K562 (cell line): ENCODE data around the gene IGLON5. TPM values are rescaled to one million over a fixed set of nuclear protein-coding genes. Genes with fewer than 3 reads are reported as not detected.
A peak's percentile ranks its signal among the peaks of the same experiment; 100 is the strongest.

Experiments
- ATAC-seq: fragments of 200-7000 bp; cut with Tn5 transposase; 3 replicates; pipeline ENCODE4 v1.9.1; 2020; ENCODE audit warnings: moderate library complexity
- BruUV-seq: library from RNA; stranded (reverse); fragments of 400-500 nt; replicated peaks from 2 replicates; lab custom pipeline; 2021; lab: Mats Ljungman, UMichigan
- CTCF ChIA-PET: fragments of 300-600 bp; formaldehyde crosslinking; extraction: SDS; loops from one replicate; lab custom pipeline; 2021; ENCODE audit warnings: low intra/inter-chr PET ratio; lab: Yijun Ruan, JAX
- POLR2A ChIA-PET: fragments of 300-600, 350-650 bp; sonication (Branson Sonifier 250); formaldehyde crosslinking; extraction: SDS; loops from one replicate; lab custom pipeline; 2021; ENCODE audit warnings: antibody characterized with exemption, inconsistent platforms; lab: Yijun Ruan, JAX
- DNase-seq, 4 experiments: peaks; one replicate each; pipeline versions ENCODE4 v3.0.0 to v3.0.0-alpha.2; 2011 to 2018; ENCODE audit warnings: low spot score in 3 of 4, mixed read lengths in 3 of 4; ENCODE audit errors: extremely low read depth in 1 of 4
- FAIRE-seq: peaks from 2 replicates; lab custom pipeline; 2011; peaks lifted over from hg19 to GRCh38; lab: Jason Lieb, UNC
- H2AFZ ChIP-seq: 2 replicates; pipeline ENCODE4 v1.6.0; 2011; ENCODE audit warnings: low read depth, low read length, control low read depth, inconsistent platforms
- H3K27ac ChIP-seq: fragments of 200-600 bp; 3 replicates; pipeline ENCODE4 v1.8.0; 2011; ENCODE audit warnings: low read depth, mild to moderate bottlenecking, control low read depth, inconsistent platforms, low read length, moderate library complexity, mixed read lengths; ENCODE audit errors: extremely low read depth
- H3K27me3 ChIP-seq, 2 experiments: fragments of 300-600 bp in 1 of 2; 2 replicates in 1 of 2; 3 replicates in 1 of 2; pipeline versions ENCODE4 v1.6.0 to v1.8.0; 2011; ENCODE audit warnings: inconsistent platforms in 2 of 2, low read length in 2 of 2, mild to moderate bottlenecking in 1 of 2, mixed read lengths in 1 of 2, moderate library complexity in 1 of 2; ENCODE audit not compliant: control insufficient read depth in 2 of 2, insufficient read depth in 2 of 2
- H3K36me3 ChIP-seq: fragments of 300-600 bp; 3 replicates; pipeline ENCODE4 v1.8.0; 2011; ENCODE audit warnings: mild to moderate bottlenecking, low read length, inconsistent platforms; ENCODE audit not compliant: control insufficient read depth, insufficient read depth
- H3K4me1 ChIP-seq, 2 experiments: fragments of 200-600 bp in 1 of 2; replicated peaks in 1 of 2; 2 replicates in 1 of 2; 3 replicates in 1 of 2; pipeline versions ENCODE4 v1.5.1 to v1.8.0; 2011; ENCODE audit warnings: inconsistent platforms in 2 of 2, low read length in 2 of 2, mild to moderate bottlenecking in 1 of 2, mixed read lengths in 1 of 2, moderate library complexity in 1 of 2; ENCODE audit not compliant: control insufficient read depth in 2 of 2, insufficient read depth in 2 of 2
- H3K4me2 ChIP-seq: 2 replicates; pipeline ENCODE4 v1.6.1; 2011; ENCODE audit warnings: low read length, control low read depth, inconsistent platforms, mixed read lengths; ENCODE audit not compliant: insufficient read depth
- H3K4me3 ChIP-seq: fragments of 200-600 bp; sonication (generic), shearing (Covaris generic); 2 replicates; pipeline ENCODE4 v1.5.1; 2016; ENCODE audit warnings: control low read depth, inconsistent platforms
- H3K79me2 ChIP-seq: fragments of 200-600 bp; 3 replicates; pipeline ENCODE4 v1.8.0; 2011; ENCODE audit warnings: low read length, inconsistent platforms; ENCODE audit not compliant: control insufficient read depth, insufficient read depth
- H3K9ac ChIP-seq, 2 experiments: 2 replicates each; pipeline versions ENCODE4 v1.6.0 to v1.6.1; 2011; ENCODE audit warnings: low read depth in 2 of 2, low read length in 2 of 2, control low read depth in 1 of 2, inconsistent platforms in 1 of 2, mild to moderate bottlenecking in 1 of 2, mixed read lengths in 1 of 2; ENCODE audit not compliant: insufficient read depth in 1 of 2
- H3K9me1 ChIP-seq: one replicate; pipeline ENCODE4 v1.6.0; 2011; ENCODE audit warnings: inconsistent platforms, mild to moderate bottlenecking, low read length, moderate library complexity; ENCODE audit not compliant: control insufficient read depth, insufficient read depth
- H3K9me3 ChIP-seq: replicated peaks from 2 replicates; pipeline ENCODE4 v1.5.1; 2011; ENCODE audit warnings: low read depth, low read length, inconsistent platforms; ENCODE audit not compliant: control insufficient read depth, insufficient read depth
- H4K20me1 ChIP-seq: replicated peaks from 2 replicates; pipeline ENCODE4 v1.6.1; 2011; ENCODE audit warnings: low read length, inconsistent platforms, mixed read lengths; ENCODE audit not compliant: control insufficient read depth, insufficient read depth
- PHB ChIP-seq: fragments of 250-450 bp; sonication (Bioruptor Pico); IDR thresholded peaks from 2 replicates; pipeline ENCODE4 v1.5.0; 2021
- TRIM24 ChIP-seq, 2 experiments: fragments of 450-650 bp; IDR thresholded peaks; 2 replicates each; pipeline ENCODE4 v1.6.1; 2016
- WGBS: fragments of 100-300 bp; shearing (Covaris generic); methylation state at CpG from one replicate; pipeline ENCODE4 v1.1.6; 2016; ENCODE audit warnings: low coverage, mixed read lengths; ENCODE audit not compliant: insufficient coverage; ENCODE audit errors: missing lambda C conversion rate; 5-methylcytosine and 5-hydroxymethylcytosine counted together
- in situ Hi-C: fragments of 300-500 bp; cut with MboI; formaldehyde crosslinking; loops from 4 replicates; pipeline ENCODE4 v1.15.0; 2018; ENCODE audit warnings: inconsistent platforms, mixed read lengths
- intact Hi-C: fragments of 100-400 bp; cut with micrococcal nuclease; formaldehyde crosslinking; loops from 2 replicates; pipeline ENCODE4 v1.14.2; 2022
- polyA plus RNA-seq, 8 experiments: library from polyadenylated mRNA; depleted of rRNA in 4 of 8; stranded (reverse) in 5 of 8; unstranded in 3 of 8; fragments of >200 nt; fragmentation: Nextera tagmentation in 2 of 8; fragmentation: Illumina TruSeq in 1 of 8; extraction: Ambion mirVana in 2 of 8; extraction: Trizol in 1 of 8; gene quantifications; 2 replicates each; pipeline versions ENCODE4 v1.2.1 to v1.2.3, GENCODE V29; 2011 to 2014; ENCODE audit warnings: inconsistent platforms in 1 of 8, missing spikeins in 1 of 8
- total RNA-seq, 7 experiments: library from RNA; depleted of rRNA in 6 of 7; stranded (reverse); fragments of >200 nt in 6 of 7; fragmentation: Illumina TruSeq in 2 of 7; extraction: Trizol in 2 of 7; gene quantifications; 2 replicates each; pipeline versions ENCODE4 v1.2.1 to v1.2.3, GENCODE V29; 2011 to 2021; ENCODE audit warnings: low replicate concordance in 1 of 7
- TF ChIP-seq, protein P1 (sequence below): sonication (generic); formaldehyde crosslinking; IDR thresholded peaks from 2 replicates; pipeline ENCODE4 v1.8.1; 2023; ENCODE audit warnings: mild to moderate bottlenecking, missing genetic modification reagents
- TF ChIP-seq, protein P2 (sequence below): fragments of 250-450 bp; sonication (Bioruptor Pico); IDR thresholded peaks from 2 replicates; pipeline ENCODE4 v1.5.0; 2022; ENCODE audit warnings: mild to moderate bottlenecking
- TF ChIP-seq, protein P3 (sequence below): fragments of 450-650 bp; conservative IDR thresholded peaks from 2 replicates; pipeline ENCODE4 v1.6.1; 2016; ENCODE audit warnings: missing genetic modification characterization, low read depth, mild to moderate bottlenecking, control low read depth, missing compliant biosample characterization
- TF ChIP-seq, protein P4 (sequence below): fragments of 150-350 bp; IDR thresholded peaks from 2 replicates; pipeline ENCODE4 v1.6.1; 2014; ENCODE audit warnings: low read depth, mild to moderate bottlenecking, low read length, borderline replicate concordance
- TF ChIP-seq, protein P5 (sequence below), 2 experiments: fragments of 450-650 bp; IDR thresholded peaks; 2 replicates each; pipeline ENCODE4 v1.6.1; 2016

The IGLON5 gene
- total and polyA plus RNA-seq, 9 of the 15 experiments (the other 6 are each of a cell fraction or from before 2014, with no cell fraction given): 0.03 to 0.22 (median 0.14) TPM; not detected in 2

DNA sequence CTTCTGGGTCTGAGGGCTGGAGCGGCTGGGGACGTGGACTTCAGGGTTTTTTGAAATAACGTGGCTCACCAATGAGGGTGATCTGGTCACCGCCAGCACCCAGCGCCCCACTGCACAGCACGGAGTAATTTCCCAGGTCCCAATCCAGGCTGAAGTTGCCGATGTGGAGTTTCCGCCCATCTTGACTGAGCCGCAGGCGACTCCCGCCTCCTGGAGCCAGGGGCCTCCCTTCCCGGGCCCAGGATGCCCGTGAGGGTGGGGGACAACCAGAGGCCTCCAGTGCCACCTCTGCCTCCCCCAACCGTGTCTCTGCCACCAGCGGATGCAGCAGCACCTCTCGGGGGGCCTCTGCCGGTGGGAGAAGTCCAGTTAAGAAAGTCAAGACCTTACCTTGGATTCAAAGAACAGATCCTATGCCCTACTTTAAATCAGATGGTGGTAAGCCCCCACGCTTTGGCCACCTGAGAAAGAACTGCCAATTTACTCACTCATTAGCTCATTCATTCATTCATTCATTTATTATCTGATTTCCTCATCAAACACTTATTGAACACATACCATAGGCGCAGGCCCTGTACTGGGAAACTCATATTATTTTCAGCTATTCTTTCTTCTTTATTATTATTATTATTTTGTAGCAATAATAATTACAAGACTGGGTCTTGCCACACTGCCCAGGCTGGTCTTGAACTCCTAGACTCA lies 26.6 kb downstream of the IGLON5 start:
- no peak overlapping the region for H3K4me3 ChIP-seq
- no peaks in the 10 kb centered on the region for H4K20me1 ChIP-seq
- ChIA-PET CTCF (interaction anchor here (0.6 to 2.4 kb wide), 5 partner anchors 70 to 446 kb away, joined by 3 to 14 read pairs (median 4); no protein-coding TSS in a partner anchor), POLR2A (interaction anchor here (0.5 to 0.6 kb wide), 2 partner anchors 210 to 440 kb away, joined by 3 to 4 read pairs; no protein-coding TSS in a partner anchor)
- H3K9me1 ChIP-seq: no peaks in the 10 kb centered on the region
- FAIRE-seq (no peak), DNase-seq (no peak), ATAC-seq (no peak)
- intact Hi-C loops (loop anchor here (1.0 to 5.0 kb wide), 4 partner anchors 42 to 469 kb away; no protein-coding TSS in a partner anchor), in situ Hi-C loops (loop anchor here (5.0 kb wide), 1 partner anchor 324 kb away; no protein-coding TSS in a partner anchor)
- no peaks in the 10 kb centered on the region for H3K36me3 ChIP-seq
- WGBS: 85% methylated on average over 14 of the region's 19 CpGs
- TSS peak; percentile 61 for BruUV-seq
- peak overlapping the region; percentile 76 for H3K27ac ChIP-seq
- peak overlapping the region; percentile 99 for H3K4me2 ChIP-seq
- H3K27me3 ChIP-seq: no peaks in the 10 kb centered on the region
- H3K4me1 ChIP-seq: peaks cover 26 to 41% of the 10 kb centered on the region in 2 experiments; a peak in 4 of 5 replicates
- peak overlapping the region; percentile 58 to 72; a peak in 2 of 4 replicates for H3K9ac ChIP-seq
- no peaks in the 10 kb centered on the region for H3K79me2 ChIP-seq
- H2AFZ ChIP-seq: peak overlapping the region; percentile 98
- no peaks in the 10 kb centered on the region for H3K9me3 ChIP-seq
- TF ChIP-seq PHB (CRISPR knock-in tag) (no peak), TRIM24 (IDR thresholded peaks at IDR 0.05) (no peak)
- TF ChIP-seq, protein P1, sequence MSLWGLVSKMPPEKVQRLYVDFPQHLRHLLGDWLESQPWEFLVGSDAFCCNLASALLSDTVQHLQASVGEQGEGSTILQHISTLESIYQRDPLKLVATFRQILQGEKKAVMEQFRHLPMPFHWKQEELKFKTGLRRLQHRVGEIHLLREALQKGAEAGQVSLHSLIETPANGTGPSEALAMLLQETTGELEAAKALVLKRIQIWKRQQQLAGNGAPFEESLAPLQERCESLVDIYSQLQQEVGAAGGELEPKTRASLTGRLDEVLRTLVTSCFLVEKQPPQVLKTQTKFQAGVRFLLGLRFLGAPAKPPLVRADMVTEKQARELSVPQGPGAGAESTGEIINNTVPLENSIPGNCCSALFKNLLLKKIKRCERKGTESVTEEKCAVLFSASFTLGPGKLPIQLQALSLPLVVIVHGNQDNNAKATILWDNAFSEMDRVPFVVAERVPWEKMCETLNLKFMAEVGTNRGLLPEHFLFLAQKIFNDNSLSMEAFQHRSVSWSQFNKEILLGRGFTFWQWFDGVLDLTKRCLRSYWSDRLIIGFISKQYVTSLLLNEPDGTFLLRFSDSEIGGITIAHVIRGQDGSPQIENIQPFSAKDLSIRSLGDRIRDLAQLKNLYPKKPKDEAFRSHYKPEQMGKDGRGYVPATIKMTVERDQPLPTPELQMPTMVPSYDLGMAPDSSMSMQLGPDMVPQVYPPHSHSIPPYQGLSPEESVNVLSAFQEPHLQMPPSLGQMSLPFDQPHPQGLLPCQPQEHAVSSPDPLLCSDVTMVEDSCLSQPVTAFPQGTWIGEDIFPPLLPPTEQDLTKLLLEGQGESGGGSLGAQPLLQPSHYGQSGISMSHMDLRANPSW (CRISPR knock-in tag): no peak
- TF ChIP-seq, protein P2, sequence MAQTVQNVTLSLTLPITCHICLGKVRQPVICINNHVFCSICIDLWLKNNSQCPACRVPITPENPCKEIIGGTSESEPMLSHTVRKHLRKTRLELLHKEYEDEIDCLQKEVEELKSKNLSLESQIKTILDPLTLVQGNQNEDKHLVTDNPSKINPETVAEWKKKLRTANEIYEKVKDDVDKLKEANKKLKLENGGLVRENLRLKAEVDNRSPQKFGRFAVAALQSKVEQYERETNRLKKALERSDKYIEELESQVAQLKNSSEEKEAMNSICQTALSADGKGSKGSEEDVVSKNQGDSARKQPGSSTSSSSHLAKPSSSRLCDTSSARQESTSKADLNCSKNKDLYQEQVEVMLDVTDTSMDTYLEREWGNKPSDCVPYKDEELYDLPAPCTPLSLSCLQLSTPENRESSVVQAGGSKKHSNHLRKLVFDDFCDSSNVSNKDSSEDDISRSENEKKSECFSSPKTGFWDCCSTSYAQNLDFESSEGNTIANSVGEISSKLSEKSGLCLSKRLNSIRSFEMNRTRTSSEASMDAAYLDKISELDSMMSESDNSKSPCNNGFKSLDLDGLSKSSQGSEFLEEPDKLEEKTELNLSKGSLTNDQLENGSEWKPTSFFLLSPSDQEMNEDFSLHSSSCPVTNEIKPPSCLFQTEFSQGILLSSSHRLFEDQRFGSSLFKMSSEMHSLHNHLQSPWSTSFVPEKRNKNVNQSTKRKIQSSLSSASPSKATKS (CRISPR knock-in tag): no peak
- TF ChIP-seq, protein P3, sequence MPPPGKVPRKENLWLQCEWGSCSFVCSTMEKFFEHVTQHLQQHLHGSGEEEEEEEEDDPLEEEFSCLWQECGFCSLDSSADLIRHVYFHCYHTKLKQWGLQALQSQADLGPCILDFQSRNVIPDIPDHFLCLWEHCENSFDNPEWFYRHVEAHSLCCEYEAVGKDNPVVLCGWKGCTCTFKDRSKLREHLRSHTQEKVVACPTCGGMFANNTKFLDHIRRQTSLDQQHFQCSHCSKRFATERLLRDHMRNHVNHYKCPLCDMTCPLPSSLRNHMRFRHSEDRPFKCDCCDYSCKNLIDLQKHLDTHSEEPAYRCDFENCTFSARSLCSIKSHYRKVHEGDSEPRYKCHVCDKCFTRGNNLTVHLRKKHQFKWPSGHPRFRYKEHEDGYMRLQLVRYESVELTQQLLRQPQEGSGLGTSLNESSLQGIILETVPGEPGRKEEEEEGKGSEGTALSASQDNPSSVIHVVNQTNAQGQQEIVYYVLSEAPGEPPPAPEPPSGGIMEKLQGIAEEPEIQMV: no peak
- TF ChIP-seq, protein P4, sequence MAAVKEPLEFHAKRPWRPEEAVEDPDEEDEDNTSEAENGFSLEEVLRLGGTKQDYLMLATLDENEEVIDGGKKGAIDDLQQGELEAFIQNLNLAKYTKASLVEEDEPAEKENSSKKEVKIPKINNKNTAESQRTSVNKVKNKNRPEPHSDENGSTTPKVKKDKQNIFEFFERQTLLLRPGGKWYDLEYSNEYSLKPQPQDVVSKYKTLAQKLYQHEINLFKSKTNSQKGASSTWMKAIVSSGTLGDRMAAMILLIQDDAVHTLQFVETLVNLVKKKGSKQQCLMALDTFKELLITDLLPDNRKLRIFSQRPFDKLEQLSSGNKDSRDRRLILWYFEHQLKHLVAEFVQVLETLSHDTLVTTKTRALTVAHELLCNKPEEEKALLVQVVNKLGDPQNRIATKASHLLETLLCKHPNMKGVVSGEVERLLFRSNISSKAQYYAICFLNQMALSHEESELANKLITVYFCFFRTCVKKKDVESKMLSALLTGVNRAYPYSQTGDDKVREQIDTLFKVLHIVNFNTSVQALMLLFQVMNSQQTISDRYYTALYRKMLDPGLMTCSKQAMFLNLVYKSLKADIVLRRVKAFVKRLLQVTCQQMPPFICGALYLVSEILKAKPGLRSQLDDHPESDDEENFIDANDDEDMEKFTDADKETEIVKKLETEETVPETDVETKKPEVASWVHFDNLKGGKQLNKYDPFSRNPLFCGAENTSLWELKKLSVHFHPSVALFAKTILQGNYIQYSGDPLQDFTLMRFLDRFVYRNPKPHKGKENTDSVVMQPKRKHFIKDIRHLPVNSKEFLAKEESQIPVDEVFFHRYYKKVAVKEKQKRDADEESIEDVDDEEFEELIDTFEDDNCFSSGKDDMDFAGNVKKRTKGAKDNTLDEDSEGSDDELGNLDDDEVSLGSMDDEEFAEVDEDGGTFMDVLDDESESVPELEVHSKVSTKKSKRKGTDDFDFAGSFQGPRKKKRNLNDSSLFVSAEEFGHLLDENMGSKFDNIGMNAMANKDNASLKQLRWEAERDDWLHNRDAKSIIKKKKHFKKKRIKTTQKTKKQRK: no peak
- TF ChIP-seq, protein P5, sequence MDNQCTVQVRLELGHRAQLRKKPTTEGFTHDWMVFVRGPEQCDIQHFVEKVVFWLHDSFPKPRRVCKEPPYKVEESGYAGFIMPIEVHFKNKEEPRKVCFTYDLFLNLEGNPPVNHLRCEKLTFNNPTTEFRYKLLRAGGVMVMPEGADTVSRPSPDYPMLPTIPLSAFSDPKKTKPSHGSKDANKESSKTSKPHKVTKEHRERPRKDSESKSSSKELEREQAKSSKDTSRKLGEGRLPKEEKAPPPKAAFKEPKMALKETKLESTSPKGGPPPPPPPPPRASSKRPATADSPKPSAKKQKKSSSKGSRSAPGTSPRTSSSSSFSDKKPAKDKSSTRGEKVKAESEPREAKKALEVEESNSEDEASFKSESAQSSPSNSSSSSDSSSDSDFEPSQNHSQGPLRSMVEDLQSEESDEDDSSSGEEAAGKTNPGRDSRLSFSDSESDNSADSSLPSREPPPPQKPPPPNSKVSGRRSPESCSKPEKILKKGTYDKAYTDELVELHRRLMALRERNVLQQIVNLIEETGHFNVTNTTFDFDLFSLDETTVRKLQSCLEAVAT (IDR thresholded peaks at IDR 0.05): 0 out of 4 replicates have a peak, but pooled peaks of 1 of the 2 experiments have one; percentile 19
